Activated naive CD8-positive, alpha-beta T cell treated with anti-CD3 and anti-CD28 coated beads for 36 hours (primary cell): ENCODE results near the gene MBD3L5. TPM values are rescaled to one million over a fixed set of nuclear protein-coding genes. Genes with fewer than 3 reads are reported as not detected.

ENCODE experiments used
- DNase-seq: peaks from one replicate; pipeline ENCODE4 v3.0.0; 2021
- H3K27ac Mint-ChIP-seq: one replicate; pipeline ENCODE4 v1.8.0; 2022; ENCODE audit warnings: mild to moderate bottlenecking, moderate library complexity, mixed read lengths
- H3K27me3 Mint-ChIP-seq: one replicate; pipeline ENCODE4 v1.8.0; 2022; ENCODE audit warnings: mild to moderate bottlenecking, mixed read lengths
- H3K36me3 Mint-ChIP-seq: one replicate; pipeline ENCODE4 v1.8.0; 2021; ENCODE audit warnings: mild to moderate bottlenecking, mixed read lengths
- H3K4me1 Mint-ChIP-seq: one replicate; pipeline ENCODE4 v1.8.0; 2021; ENCODE audit warnings: mixed read lengths
- H3K4me3 Mint-ChIP-seq: one replicate; pipeline ENCODE4 v1.8.0; 2022; ENCODE audit warnings: mild to moderate bottlenecking, moderate library complexity, mixed read lengths
- H3K9me3 Mint-ChIP-seq: one replicate; pipeline ENCODE4 v1.8.0; 2022; ENCODE audit warnings: mixed read lengths
- total RNA-seq, 2 experiments: library from RNA; stranded (reverse); gene quantifications; one replicate each; pipeline ENCODE4 v1.2.3, GENCODE V29; 2021

Gene MBD3L5
- total RNA-seq, 2 experiments from 2014 or later: not detected

DNA sequence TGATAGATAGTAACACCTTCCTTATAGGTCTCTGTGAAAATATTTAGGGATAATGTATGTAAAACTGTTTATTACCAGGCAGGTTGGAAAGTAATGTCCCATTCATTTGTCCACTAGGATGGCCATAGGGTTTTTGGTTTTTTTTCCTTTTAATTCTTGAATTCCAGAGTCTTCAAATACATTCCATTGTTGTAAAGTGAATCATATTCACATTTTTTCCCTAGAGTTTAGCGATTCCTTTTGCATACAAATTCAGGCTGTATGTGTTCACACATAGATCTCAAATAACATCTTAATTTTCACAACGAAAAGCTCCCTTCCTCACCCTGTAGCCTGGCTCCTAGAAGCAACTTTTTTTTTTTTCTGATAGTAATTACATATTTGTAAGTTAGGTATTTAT, 37.3 kb downstream of the MBD3L5 start:
- no peaks in the 10 kb centered on the region for H3K27me3 Mint-ChIP-seq
- H3K36me3 Mint-ChIP-seq: peaks cover 18% of the 10 kb centered on the region
- H3K9me3 Mint-ChIP-seq: no peaks in the 10 kb centered on the region
- no peak overlapping the region for H3K27ac Mint-ChIP-seq
- DNase-seq: no peak
- peaks cover 5% of the 10 kb centered on the region for H3K4me1 Mint-ChIP-seq
- H3K4me3 Mint-ChIP-seq: no peak overlapping the region

DNA sequence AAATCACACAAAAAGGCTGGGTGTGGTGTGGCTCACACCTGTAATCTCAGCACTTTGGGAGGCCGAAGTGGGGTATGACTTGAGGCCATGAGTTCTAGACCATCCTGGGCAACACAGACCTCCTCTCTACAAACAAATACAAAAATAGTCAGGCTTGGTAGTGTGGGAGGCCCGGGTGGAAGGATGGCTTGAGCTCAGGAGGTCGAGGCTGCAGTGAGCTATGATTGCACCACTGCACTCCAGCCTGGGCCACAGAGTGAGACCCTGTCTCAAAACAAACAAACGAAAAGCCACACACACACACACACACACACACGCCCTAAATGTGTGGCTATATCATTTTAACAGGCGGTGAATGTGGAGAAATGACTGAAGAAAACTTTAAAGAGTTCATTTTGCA, 38.2 kb downstream of the MBD3L5 start:
- H3K4me1 Mint-ChIP-seq: peaks cover 9% of the 10 kb centered on the region
- peak overlapping the region; percentile 94 for H3K4me3 Mint-ChIP-seq
- H3K27ac Mint-ChIP-seq: peak overlapping the region; percentile 91
- peaks cover 21% of the 10 kb centered on the region for H3K36me3 Mint-ChIP-seq
- no peak for DNase-seq
- no peaks in the 10 kb centered on the region for H3K9me3 Mint-ChIP-seq
- H3K27me3 Mint-ChIP-seq: no peaks in the 10 kb centered on the region

DNA sequence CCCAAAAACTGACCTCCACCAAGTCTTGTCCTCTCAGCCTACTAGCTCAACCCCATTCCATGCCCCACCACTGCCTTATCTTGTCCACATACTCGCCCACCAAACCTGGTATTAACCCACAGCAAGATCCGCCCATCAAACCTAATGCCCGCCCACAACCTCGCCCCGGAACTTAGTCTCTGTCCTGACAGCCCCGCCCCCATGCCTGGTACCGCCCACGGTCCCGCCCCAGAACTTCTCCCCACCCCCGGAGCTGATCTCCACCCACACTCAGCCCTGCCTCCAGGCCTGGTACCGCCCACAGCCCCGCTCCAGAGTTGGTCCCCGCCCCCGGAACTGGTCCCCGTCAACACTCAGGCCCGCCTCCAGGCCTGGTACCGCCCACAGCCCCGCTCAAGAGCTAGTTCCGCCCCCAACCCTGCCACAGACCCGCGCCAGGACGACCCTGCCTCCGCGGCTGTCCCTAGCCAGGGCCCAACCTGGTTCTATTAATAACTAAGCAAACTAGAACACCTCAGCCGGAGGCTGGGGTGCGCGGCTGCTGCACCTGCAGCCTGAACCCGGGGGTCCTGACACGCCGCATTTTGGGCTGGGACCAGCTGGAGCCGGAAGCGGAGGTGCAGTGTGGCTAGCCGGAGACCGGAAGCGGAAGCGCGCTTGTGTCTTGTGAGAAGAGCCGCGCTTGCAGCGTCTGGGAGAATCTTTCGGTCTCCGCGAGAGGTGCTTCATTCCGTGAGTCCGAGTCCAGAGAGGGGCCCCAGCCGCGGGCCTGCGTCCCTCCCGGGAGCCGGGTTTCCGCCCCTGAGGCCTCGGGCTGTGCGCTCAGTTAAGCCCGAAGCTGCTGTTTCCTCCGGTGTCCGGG, 38.9 kb downstream of the MBD3L5 start, which contains the start of gene ZNF557:
Gene ZNF557 (plus strand): TSS at position 662 of the 862 bp plus-strand sequence. CDS start 5,372 bp downstream, outside the sequence.
- Mint-ChIP-seq H3K9me3 (no peaks in the 10 kb centered on the region), H3K27me3 (no peaks in the 10 kb centered on the region), H3K4me3 (peak within 1 kb of the TSS; percentile 94), H3K36me3 (peaks cover 27% of the 10 kb centered on the region), H3K4me1 (peaks cover 9% of the 10 kb centered on the region), H3K27ac (peak within 1 kb of the TSS; percentile 91)
- peak; percentile 97 for DNase-seq

DNA sequence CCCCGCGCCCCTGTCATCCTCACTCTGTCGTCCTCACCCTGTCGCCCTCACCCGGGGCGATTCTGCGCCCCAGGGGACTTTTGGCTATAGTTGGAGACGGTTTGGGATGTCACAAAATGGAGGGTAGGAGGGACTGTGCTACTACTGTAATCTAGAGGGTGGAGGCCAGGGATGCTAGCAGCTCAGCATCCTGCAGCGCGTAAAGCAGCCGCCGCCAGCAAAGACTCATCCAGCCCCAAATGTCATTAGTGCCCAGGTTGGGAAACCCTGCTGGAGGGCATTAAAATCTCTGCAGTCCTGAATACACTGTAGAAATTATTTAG, 39.5 kb downstream of the MBD3L5 start:
- Mint-ChIP-seq H3K9me3 (no peaks in the 10 kb centered on the region), H3K4me1 (peaks cover 9% of the 10 kb centered on the region), H3K27ac (peak overlapping the region; percentile 91), H3K27me3 (no peaks in the 10 kb centered on the region), H3K36me3 (peaks cover 32% of the 10 kb centered on the region), H3K4me3 (peak overlapping the region; percentile 94)
- no peak for DNase-seq

DNA sequence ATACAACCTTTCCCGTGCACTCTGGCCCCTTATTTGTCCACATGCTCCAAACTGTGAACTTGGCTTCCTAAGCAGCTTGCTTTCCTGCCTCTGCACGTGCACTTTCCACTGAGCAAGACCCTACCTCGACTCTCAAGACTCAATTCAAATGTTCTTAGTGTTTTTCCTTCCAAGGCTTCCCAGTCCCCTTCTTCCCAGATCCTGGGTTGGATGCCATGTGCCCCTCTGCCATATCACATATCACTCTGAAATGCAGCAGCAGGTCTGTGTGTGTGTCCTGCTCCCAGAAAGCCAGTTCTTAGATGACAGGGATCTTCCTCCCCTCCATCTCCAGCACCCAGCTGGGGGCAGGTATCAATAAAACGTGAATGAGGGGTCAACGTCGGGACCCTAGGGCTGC, 42.2 kb downstream of the MBD3L5 start:
- peaks cover 10% of the 10 kb centered on the region for H3K9me3 Mint-ChIP-seq
- DNase-seq: no peak
- H3K4me1 Mint-ChIP-seq: peaks cover 9% of the 10 kb centered on the region
- H3K27ac Mint-ChIP-seq: peak overlapping the region; percentile 18
- H3K4me3 Mint-ChIP-seq: peak overlapping the region; percentile 24
- H3K36me3 Mint-ChIP-seq: peaks cover 58% of the 10 kb centered on the region
- no peaks in the 10 kb centered on the region for H3K27me3 Mint-ChIP-seq

DNA sequence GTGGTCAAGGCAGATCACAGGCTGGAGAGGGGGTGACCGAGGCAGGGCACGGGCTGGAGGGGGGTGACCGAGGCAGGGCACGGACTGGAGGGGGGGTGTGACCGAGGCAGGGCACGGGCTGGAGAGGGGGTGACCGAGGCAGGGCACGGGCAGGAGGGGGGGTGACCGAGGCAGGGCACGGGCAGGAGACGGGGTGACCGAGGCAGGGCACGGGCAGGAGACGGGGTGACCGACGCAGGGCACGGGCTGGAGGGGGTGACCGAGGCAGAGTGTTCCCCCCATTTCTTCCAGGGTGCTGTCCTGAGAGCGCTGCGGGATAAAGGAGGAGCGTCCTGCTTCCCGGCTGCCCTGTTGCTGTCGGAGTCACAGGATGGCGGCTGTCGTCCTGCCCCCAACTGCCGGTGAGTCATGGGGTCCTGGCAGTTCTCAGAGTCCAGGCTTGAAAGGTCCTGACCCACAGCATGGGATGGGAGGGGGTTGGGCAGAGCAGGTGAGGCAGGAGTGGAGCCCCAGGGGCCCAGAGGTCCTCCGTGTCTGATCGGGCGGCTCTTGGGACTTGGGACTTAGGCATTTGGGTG, 44.4 kb downstream of the MBD3L5 start:
- H3K4me1 Mint-ChIP-seq: peaks cover 6% of the 10 kb centered on the region
- H3K4me3 Mint-ChIP-seq: no peak overlapping the region
- no peak overlapping the region for H3K27ac Mint-ChIP-seq
- H3K9me3 Mint-ChIP-seq: peaks cover 29% of the 10 kb centered on the region
- peaks cover 80% of the 10 kb centered on the region for H3K36me3 Mint-ChIP-seq
- H3K27me3 Mint-ChIP-seq: no peaks in the 10 kb centered on the region
- no peak for DNase-seq

DNA sequence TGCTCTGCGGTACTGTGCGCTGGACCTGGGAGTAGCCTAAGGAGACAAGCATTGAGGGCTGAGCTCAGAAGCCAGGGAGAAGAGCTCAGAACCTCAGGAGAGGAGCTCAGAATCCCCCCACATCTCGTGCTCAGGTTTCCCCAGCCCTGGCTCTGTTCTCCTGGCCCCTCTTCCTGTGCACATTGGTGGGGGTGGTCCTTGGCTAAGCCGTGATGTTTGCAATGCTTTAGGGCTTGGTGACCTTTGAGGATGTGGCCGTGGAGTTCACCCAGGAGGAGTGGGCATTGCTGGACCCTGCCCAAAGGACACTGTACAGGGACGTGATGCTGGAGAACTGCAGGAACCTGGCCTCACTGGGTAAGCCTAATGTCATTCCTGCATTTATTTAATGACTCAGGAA, 45.8 kb downstream of the MBD3L5 start:
- H3K36me3 Mint-ChIP-seq: peaks cover 88% of the 10 kb centered on the region
- peaks cover 4% of the 10 kb centered on the region for H3K4me1 Mint-ChIP-seq
- no peak overlapping the region for H3K4me3 Mint-ChIP-seq
- no peak for DNase-seq
- H3K27ac Mint-ChIP-seq: no peak overlapping the region
- H3K27me3 Mint-ChIP-seq: no peaks in the 10 kb centered on the region
- peaks cover 37% of the 10 kb centered on the region for H3K9me3 Mint-ChIP-seq

DNA sequence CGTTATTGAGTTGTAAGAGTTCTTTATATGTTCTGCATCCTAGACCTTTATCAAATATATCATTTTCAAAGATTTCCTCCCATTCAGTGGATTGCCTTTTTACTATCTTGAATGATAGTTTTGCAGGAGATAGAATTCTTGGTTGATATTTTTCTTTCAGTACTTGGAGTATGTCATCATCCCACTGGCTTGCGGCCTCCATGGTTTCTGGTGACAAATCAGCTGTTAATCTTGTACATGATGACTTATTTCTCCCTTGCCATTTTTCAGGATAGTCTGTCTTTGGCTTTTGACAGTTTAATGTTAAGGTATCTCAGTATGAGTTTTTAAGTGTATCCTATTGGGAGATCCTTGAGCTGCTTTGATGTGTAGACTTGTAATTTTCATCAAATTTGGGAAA, 47.6 kb downstream of the MBD3L5 start:
- Mint-ChIP-seq H3K36me3 (peaks cover 93% of the 10 kb centered on the region), H3K27me3 (no peaks in the 10 kb centered on the region), H3K4me1 (peaks cover 2% of the 10 kb centered on the region), H3K27ac (no peak overlapping the region), H3K4me3 (no peak overlapping the region), H3K9me3 (peaks cover 45% of the 10 kb centered on the region)
- DNase-seq: no peak

Other genes with a start within 250 kb of the MBD3L5 start
- 1 to 10 TPM in 1 of 2 experiments, under 1 TPM in 1; 0.88 to 1.3 TPM for gene ADGRE1, start 143.0 kb upstream of the MBD3L5 start, total RNA-seq
- not detected for gene MBD3L2B, start 9.1 kb upstream of the MBD3L5 start, total RNA-seq
- gene MBD3L4, start 9.6 kb downstream of the MBD3L5 start, total RNA-seq: not detected
- not detected for gene MBD3L2, start 18.7 kb downstream of the MBD3L5 start, total RNA-seq
- gene MBD3L3, start 28.1 kb downstream of the MBD3L5 start, total RNA-seq: not detected
- 10 to 100 TPM; 10.5 to 11.6 TPM for gene ZNF557, start 39.1 kb downstream of the MBD3L5 start, total RNA-seq